ENCODE measurements around the gene CERK. TPM values are rescaled to one million over a fixed set of nuclear protein-coding genes. Genes with fewer than 3 reads are reported as not detected.
A peak's percentile ranks its signal among the peaks of the same experiment; 100 is the strongest.

CERK gene
- total and polyA plus RNA-seq, 2 of the 13 experiments (the other 11 are each of a cell fraction or from before 2014, with no cell fraction given), result 40.3 to 41.9 TPM

DNA sequence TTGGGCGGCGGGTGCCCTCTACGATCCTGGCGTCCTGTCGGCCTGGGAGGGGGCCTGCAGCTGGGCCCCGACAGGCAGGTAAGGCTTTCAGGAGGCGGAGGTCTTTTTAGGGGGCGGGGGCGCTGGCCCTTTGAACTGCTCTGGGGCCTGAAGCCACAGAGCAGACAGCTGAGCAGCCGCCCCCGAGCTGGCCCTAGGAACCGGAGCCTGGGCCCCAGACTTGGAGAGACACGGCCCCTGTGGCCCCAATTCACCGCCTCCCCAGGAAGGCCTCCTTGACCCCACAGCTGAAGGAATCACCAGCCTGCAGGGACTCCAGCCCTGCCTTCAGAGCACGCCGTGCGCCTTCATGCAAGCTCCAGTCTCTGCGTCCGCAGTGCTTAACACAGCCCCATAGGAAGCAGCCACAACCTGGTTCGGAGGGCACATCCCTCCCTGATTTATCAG, 618 bp upstream of the CERK start (continued):
- TF ChIP-seq, protein P1, sequence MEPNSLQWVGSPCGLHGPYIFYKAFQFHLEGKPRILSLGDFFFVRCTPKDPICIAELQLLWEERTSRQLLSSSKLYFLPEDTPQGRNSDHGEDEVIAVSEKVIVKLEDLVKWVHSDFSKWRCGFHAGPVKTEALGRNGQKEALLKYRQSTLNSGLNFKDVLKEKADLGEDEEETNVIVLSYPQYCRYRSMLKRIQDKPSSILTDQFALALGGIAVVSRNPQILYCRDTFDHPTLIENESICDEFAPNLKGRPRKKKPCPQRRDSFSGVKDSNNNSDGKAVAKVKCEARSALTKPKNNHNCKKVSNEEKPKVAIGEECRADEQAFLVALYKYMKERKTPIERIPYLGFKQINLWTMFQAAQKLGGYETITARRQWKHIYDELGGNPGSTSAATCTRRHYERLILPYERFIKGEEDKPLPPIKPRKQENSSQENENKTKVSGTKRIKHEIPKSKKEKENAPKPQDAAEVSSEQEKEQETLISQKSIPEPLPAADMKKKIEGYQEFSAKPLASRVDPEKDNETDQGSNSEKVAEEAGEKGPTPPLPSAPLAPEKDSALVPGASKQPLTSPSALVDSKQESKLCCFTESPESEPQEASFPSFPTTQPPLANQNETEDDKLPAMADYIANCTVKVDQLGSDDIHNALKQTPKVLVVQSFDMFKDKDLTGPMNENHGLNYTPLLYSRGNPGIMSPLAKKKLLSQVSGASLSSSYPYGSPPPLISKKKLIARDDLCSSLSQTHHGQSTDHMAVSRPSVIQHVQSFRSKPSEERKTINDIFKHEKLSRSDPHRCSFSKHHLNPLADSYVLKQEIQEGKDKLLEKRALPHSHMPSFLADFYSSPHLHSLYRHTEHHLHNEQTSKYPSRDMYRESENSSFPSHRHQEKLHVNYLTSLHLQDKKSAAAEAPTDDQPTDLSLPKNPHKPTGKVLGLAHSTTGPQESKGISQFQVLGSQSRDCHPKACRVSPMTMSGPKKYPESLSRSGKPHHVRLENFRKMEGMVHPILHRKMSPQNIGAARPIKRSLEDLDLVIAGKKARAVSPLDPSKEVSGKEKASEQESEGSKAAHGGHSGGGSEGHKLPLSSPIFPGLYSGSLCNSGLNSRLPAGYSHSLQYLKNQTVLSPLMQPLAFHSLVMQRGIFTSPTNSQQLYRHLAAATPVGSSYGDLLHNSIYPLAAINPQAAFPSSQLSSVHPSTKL (CRISPR knock-in tag; IDR thresholded peaks at IDR 0.05), result 0 out of 2 replicates have a peak, but pooled peaks have one; percentile 6
- TF ChIP-seq, protein P2, sequence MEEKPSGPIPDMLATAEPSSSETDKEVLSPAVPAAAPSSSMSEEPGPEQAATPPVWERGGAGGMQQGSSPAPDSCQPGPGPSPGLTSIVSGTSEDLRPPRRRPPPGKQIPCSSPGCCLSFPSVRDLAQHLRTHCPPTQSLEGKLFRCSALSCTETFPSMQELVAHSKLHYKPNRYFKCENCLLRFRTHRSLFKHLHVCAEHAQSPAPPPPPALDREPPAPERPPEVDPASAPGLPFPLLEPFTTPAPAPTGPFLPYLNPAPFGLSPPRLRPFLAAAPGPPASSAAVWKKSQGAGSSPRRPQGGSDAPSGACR (CRISPR knock-in tag; IDR thresholded peaks at IDR 0.05), result no peak
- TF ChIP-seq STAG1 (CRISPR knock-in tag; IDR thresholded peaks at IDR 0.05) (no peak), CAMTA2 (CRISPR knock-in tag; IDR thresholded peaks at IDR 0.05; ENCODE audit: borderline replicate concordance) (no peak; the same call in 1 of the 2 replicates), SP140L (CRISPR knock-in tag; IDR thresholded peaks at IDR 0.05; ENCODE audit: borderline replicate concordance) (no peak), HOXD1 (CRISPR knock-in tag; IDR thresholded peaks at IDR 0.05) (0 out of 2 replicates have a peak, but pooled peaks have one; percentile 38), ZNF558 (CRISPR knock-in tag; IDR thresholded peaks at IDR 0.05; ENCODE audit: borderline replicate concordance) (0 out of 2 replicates have a peak, but pooled peaks have one; percentile 61), KAT8 (CRISPR knock-in tag; IDR thresholded peaks at IDR 0.05) (0 out of 2 replicates have a peak, but pooled peaks have one; percentile 1), SNRNP70 (IDR thresholded peaks at IDR 0.05; ENCODE audit: low read depth, low read length) (no peak), ETV6 (CRISPR knock-in tag; conservative IDR thresholded peaks at IDR 0.05) (no peak), RFX5 (IDR thresholded peaks at IDR 0.05; ENCODE audit: low read depth, low read length) (no peak), ZNF678 (CRISPR knock-in tag; IDR thresholded peaks at IDR 0.05) (no peak), ZNF766 (CRISPR knock-in tag; IDR thresholded peaks at IDR 0.05; ENCODE audit: borderline replicate concordance) (no peak), ZSCAN25 (CRISPR knock-in tag; IDR thresholded peaks at IDR 0.05) (no peak), BRD4 (CRISPR knock-in tag; IDR thresholded peaks at IDR 0.05) (no peak), ZNF891 (CRISPR knock-in tag; IDR thresholded peaks at IDR 0.05) (no peak), ZBTB42 (CRISPR knock-in tag; IDR thresholded peaks at IDR 0.05) (peak; percentile 31; the same call in 1 of the 2 replicates), RORA (CRISPR knock-in tag; IDR thresholded peaks at IDR 0.05) (no peak), YY1 (IDR thresholded peaks at IDR 0.05; ENCODE audit: insufficient read depth, insufficient replicate concordance, low read depth, low read length) (no peak), CEBPG (CRISPR knock-in tag; IDR thresholded peaks at IDR 0.05) (no peak; the same call in 1 of the 2 replicates), DPF2 (CRISPR knock-in tag; IDR thresholded peaks at IDR 0.05; ENCODE audit: borderline replicate concordance, low read depth) (no peak)
- TF ChIP-seq, protein P3, sequence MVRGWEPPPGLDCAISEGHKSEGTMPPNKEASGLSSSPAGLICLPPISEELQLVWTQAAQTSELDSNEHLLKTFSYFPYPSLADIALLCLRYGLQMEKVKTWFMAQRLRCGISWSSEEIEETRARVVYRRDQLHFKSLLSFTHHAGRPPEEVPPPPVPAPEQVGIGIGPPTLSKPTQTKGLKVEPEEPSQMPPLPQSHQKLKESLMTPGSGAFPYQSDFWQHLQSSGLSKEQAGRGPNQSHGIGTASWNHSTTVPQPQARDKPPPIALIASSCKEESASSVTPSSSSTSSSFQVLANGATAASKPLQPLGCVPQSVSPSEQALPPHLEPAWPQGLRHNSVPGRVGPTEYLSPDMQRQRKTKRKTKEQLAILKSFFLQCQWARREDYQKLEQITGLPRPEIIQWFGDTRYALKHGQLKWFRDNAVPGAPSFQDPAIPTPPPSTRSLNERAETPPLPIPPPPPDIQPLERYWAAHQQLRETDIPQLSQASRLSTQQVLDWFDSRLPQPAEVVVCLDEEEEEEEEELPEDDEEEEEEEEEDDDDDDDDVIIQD (CRISPR knock-in tag; IDR thresholded peaks at IDR 0.05; ENCODE audit: low read depth), result no peak
- TF ChIP-seq, protein P4, sequence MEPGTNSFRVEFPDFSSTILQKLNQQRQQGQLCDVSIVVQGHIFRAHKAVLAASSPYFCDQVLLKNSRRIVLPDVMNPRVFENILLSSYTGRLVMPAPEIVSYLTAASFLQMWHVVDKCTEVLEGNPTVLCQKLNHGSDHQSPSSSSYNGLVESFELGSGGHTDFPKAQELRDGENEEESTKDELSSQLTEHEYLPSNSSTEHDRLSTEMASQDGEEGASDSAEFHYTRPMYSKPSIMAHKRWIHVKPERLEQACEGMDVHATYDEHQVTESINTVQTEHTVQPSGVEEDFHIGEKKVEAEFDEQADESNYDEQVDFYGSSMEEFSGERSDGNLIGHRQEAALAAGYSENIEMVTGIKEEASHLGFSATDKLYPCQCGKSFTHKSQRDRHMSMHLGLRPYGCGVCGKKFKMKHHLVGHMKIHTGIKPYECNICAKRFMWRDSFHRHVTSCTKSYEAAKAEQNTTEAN (CRISPR knock-in tag; conservative IDR thresholded peaks at IDR 0.05), result no peak
- TF ChIP-seq, protein P5, sequence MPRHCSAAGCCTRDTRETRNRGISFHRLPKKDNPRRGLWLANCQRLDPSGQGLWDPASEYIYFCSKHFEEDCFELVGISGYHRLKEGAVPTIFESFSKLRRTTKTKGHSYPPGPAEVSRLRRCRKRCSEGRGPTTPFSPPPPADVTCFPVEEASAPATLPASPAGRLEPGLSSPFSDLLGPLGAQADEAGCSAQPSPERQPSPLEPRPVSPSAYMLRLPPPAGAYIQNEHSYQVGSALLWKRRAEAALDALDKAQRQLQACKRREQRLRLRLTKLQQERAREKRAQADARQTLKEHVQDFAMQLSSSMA (CRISPR knock-in tag; IDR thresholded peaks at IDR 0.05), result no peak

Measured in HepG2 (cell line).